Keratinocyte (primary cell): Measurements from ENCODE around the gene VPS26B. TPM values are rescaled to one million over a fixed set of nuclear protein-coding genes. Genes with fewer than 3 reads are reported as not detected.

ENCODE experiments used
- DNase-seq: peaks from one replicate; pipeline ENCODE4 v3.0.0-alpha.2; 2011; ENCODE audit warnings: low read depth, missing footprints, low spot score
- FAIRE-seq: peaks from 2 replicates; lab custom pipeline; 2011; peaks lifted over from hg19 to GRCh38; lab: Jason Lieb, UNC
- H2AFZ ChIP-seq: 2 replicates; pipeline ENCODE4 v1.6.0; 2012; ENCODE audit warnings: low read length, control low read depth, inconsistent platforms; ENCODE audit not compliant: control insufficient read depth
- H3K27ac ChIP-seq: 2 replicates; pipeline ENCODE4 v1.5.1; 2011; ENCODE audit warnings: low read length; ENCODE audit not compliant: control insufficient read depth, insufficient read depth
- H3K27me3 ChIP-seq: 3 replicates; pipeline ENCODE4 v1.6.0; 2011; ENCODE audit warnings: low read length; ENCODE audit not compliant: control insufficient read depth, insufficient read depth; ENCODE audit errors: extremely low read depth
- H3K36me3 ChIP-seq, 2 experiments: 2 replicates in 1 of 2; 3 replicates in 1 of 2; pipeline ENCODE4 v1.5.1; 2011; ENCODE audit warnings: low read length in 2 of 2, mild to moderate bottlenecking in 1 of 2; ENCODE audit not compliant: control insufficient read depth in 2 of 2, insufficient read depth in 2 of 2; ENCODE audit errors: extremely low read depth in 1 of 2
- H3K4me1 ChIP-seq: 3 replicates; pipeline ENCODE4 v1.5.1; 2011; ENCODE audit warnings: low read length; ENCODE audit not compliant: control insufficient read depth, insufficient read depth; ENCODE audit errors: extremely low read depth
- H3K4me2 ChIP-seq: 3 replicates; pipeline ENCODE4 v1.6.0; 2011; ENCODE audit warnings: low read depth, low read length; ENCODE audit not compliant: control insufficient read depth, insufficient read depth; ENCODE audit errors: extremely low read depth
- H3K4me3 ChIP-seq, 3 experiments: fragments of 200-600 bp in 1 of 3; sonication (generic) in 1 of 3; 2 replicates in 2 of 3; 3 replicates in 1 of 3; pipeline ENCODE4 v1.5.1; 2011 to 2016; ENCODE audit warnings: low read length in 3 of 3, mild to moderate bottlenecking in 3 of 3, control low read depth in 2 of 3, inconsistent platforms in 1 of 3, low read depth in 1 of 3, mixed read lengths in 1 of 3, mixed run types in 1 of 3, moderate library complexity in 1 of 3; ENCODE audit not compliant: control insufficient read depth in 2 of 3, insufficient read depth in 2 of 3; ENCODE audit errors: extremely low read depth in 1 of 3
- H3K79me2 ChIP-seq: 2 replicates; pipeline ENCODE4 v1.6.0; 2012; ENCODE audit warnings: low read length; ENCODE audit not compliant: control insufficient read depth, insufficient read depth
- H3K9ac ChIP-seq: 3 replicates; pipeline ENCODE4 v1.6.0; 2011; ENCODE audit warnings: low read length; ENCODE audit not compliant: control insufficient read depth, insufficient read depth; ENCODE audit errors: extremely low read depth
- H3K9me1 ChIP-seq: 3 replicates; pipeline ENCODE4 v1.6.0; 2011; ENCODE audit warnings: low read length; ENCODE audit not compliant: control insufficient read depth, insufficient read depth; ENCODE audit errors: extremely low read depth
- H3K9me3 ChIP-seq: 2 replicates; pipeline ENCODE4 v1.5.1; 2012; ENCODE audit warnings: low read depth, low read length; ENCODE audit not compliant: control insufficient read depth
- H4K20me1 ChIP-seq: 3 replicates; pipeline ENCODE4 v1.6.0; 2011; ENCODE audit warnings: low read length; ENCODE audit not compliant: control insufficient read depth, insufficient read depth; ENCODE audit errors: extremely low read depth
- CTCF ChIP-seq, 3 experiments: IDR thresholded peaks in 1 of 3; conservative IDR thresholded peaks in 1 of 3; optimal IDR thresholded peaks in 1 of 3; 2 replicates in 2 of 3; 3 replicates in 1 of 3; pipeline versions ENCODE3 to v1.5.1; 2011; ENCODE audit warnings: low read length in 3 of 3, mild to moderate bottlenecking in 3 of 3, moderate library complexity in 2 of 3, control low read depth in 1 of 3, inconsistent platforms in 1 of 3; ENCODE audit not compliant: insufficient read depth in 2 of 3; ENCODE audit errors: extremely low read depth in 1 of 3
- EZH2 ChIP-seq: IDR thresholded peaks from one replicate; pipeline ENCODE4 v1.6.1; 2012; ENCODE audit warnings: inconsistent platforms, mild to moderate bottlenecking, low read length, moderate library complexity
- dilution Hi-C: fragments of 300-500 bp; cut with MboI; formaldehyde crosslinking; loops from one replicate; pipeline ENCODE4 v1.7.0; 2020; ENCODE audit warnings: low sequenced_read_pairs; ENCODE audit not compliant: extremely low pct_ligation_motif_present
- polyA plus RNA-seq, 5 experiments: library from polyadenylated mRNA; depleted of rRNA in 3 of 5; stranded (reverse) in 3 of 5; stranded (forward) in 1 of 5; unstranded in 1 of 5; fragments of >200 nt; gene quantifications; 1 replicate in 1 of 5; 2 replicates in 3 of 5; 3 replicates in 1 of 5; pipeline versions ENCODE4 v1.2.1 to v1.2.3, GENCODE V29; 2011 to 2012; ENCODE audit warnings: missing spikeins in 2 of 5, low read depth in 1 of 5, low replicate concordance in 1 of 5

The VPS26B gene
- polyA plus RNA-seq, 1 donor (not counting 4 experiments of a cell fraction or from before 2014, with no cell fraction given): 46.9 TPM

GRCh38 chr11:134207538-134208239 lies 16.8 kb upstream of the VPS26B start:
- dilution Hi-C loops: no loop called here
- Histone ChIP-seq H3K79me2 (peaks cover 9% of the 10 kb centered on the region), H3K4me1 (peaks cover 16% of the 10 kb centered on the region), H3K9me1 (no peaks in the 10 kb centered on the region), H3K27ac (no peak overlapping the region), H3K9ac (no peak overlapping the region), H2AFZ (no peak overlapping the region), H3K36me3 (peaks cover 0 to 28% of the 10 kb centered on the region in 2 experiments), H3K27me3 (no peaks in the 10 kb centered on the region), H3K4me2 (no peak overlapping the region), H3K4me3 (no peak overlapping the region), H3K9me3 (no peaks in the 10 kb centered on the region), H4K20me1 (no peaks in the 10 kb centered on the region)
- no peak for DNase-seq
- FAIRE-seq: no peak
- TF ChIP-seq EZH2 (no peak), CTCF (optimal IDR thresholded peaks at IDR 0.05 in 1 of 3, IDR thresholded peaks at IDR 0.05 in 1 of 3, conservative IDR thresholded peaks at IDR 0.05 in 1 of 3; ENCODE audit: extremely low read depth in 1 of 3, insufficient read depth in 2 of 3, low read length in 3 of 3) (peak; percentile 33 to 57 (median 50))

GRCh38 chr11:134215836-134216235 lies 8.6 kb upstream of the VPS26B start:
- Histone ChIP-seq H3K27ac (no peak overlapping the region), H3K36me3 (peaks cover 6 to 11% of the 10 kb centered on the region in 2 experiments), H3K4me2 (no peak overlapping the region), H3K9me1 (no peaks in the 10 kb centered on the region), H4K20me1 (no peaks in the 10 kb centered on the region), H3K27me3 (no peaks in the 10 kb centered on the region), H2AFZ (no peak overlapping the region), H3K4me3 (no peak overlapping the region), H3K4me1 (no peaks in the 10 kb centered on the region), H3K9ac (no peak overlapping the region), H3K79me2 (peaks cover 56% of the 10 kb centered on the region), H3K9me3 (no peaks in the 10 kb centered on the region)
- FAIRE-seq (no peak), DNase-seq (no peak)
- dilution Hi-C loops: no loop called here
- TF ChIP-seq CTCF (optimal IDR thresholded peaks at IDR 0.05 in 1 of 3, IDR thresholded peaks at IDR 0.05 in 1 of 3, conservative IDR thresholded peaks at IDR 0.05 in 1 of 3; ENCODE audit: extremely low read depth in 1 of 3, insufficient read depth in 2 of 3, low read length in 3 of 3) (no peak), EZH2 (no peak)
